GM23338 (cell line): ENCODE results near the gene SCN3B. TPM values are rescaled to one million over a fixed set of nuclear protein-coding genes. Genes with fewer than 3 reads are reported as not detected.
A peak's percentile ranks its signal among the peaks of the same experiment; 100 is the strongest.

ENCODE experiments used
- ATAC-seq: fragments of 200-7000 bp; cut with Tn5 transposase; 3 replicates; pipeline ENCODE4 v1.9.1; 2020
- DNase-seq: peaks from one replicate; pipeline ENCODE4 v3.0.0-alpha.2; 2015; ENCODE audit warnings: low spot score
- H2AFZ ChIP-seq: fragments of 200-600 bp; sonication (generic); 2 replicates; pipeline ENCODE4 v1.8.0; 2016; ENCODE audit warnings: antibody characterized with exemption, mild to moderate bottlenecking, moderate library complexity
- H3F3A ChIP-seq: fragments of 200-600 bp; sonication (generic); replicated peaks from 2 replicates; pipeline ENCODE4 v1.8.0; 2017; ENCODE audit warnings: antibody characterized with exemption, mixed run types, low read depth
- H3K27ac ChIP-seq: fragments of 200-600 bp; sonication (generic); 2 replicates; pipeline ENCODE4 v1.6.1; 2016; ENCODE audit warnings: low read depth
- H3K27me3 ChIP-seq: fragments of 200-600 bp; sonication (generic); 2 replicates; pipeline ENCODE4 v1.8.0; 2016; ENCODE audit warnings: mild to moderate bottlenecking, mixed run types, moderate library complexity; ENCODE audit not compliant: insufficient read depth
- H3K36me3 ChIP-seq: fragments of 200-600 bp; sonication (generic); 2 replicates; pipeline ENCODE4 v1.8.0; 2016; ENCODE audit warnings: mild to moderate bottlenecking; ENCODE audit not compliant: insufficient read depth
- H3K4me1 ChIP-seq: fragments of 200-600 bp; sonication (generic); 2 replicates; pipeline ENCODE4 v1.8.0; 2016; ENCODE audit warnings: mild to moderate bottlenecking, moderate library complexity; ENCODE audit not compliant: insufficient read depth
- H3K4me2 ChIP-seq: fragments of 200-600 bp; sonication (generic); 2 replicates; pipeline ENCODE4 v1.7.1; 2017; ENCODE audit warnings: mixed run types
- H3K4me3 ChIP-seq: fragments of 200-600 bp; sonication (generic); 2 replicates; pipeline ENCODE4 v1.6.1; 2016; ENCODE audit warnings: mixed run types
- H3K79me2 ChIP-seq: fragments of 200-600 bp; sonication (generic); replicated peaks from 2 replicates; pipeline ENCODE4 v1.8.0; 2017; ENCODE audit warnings: mild to moderate bottlenecking; ENCODE audit not compliant: insufficient read depth
- H3K9me2 ChIP-seq: fragments of 200-600 bp; sonication (generic); 2 replicates; pipeline ENCODE4 v1.8.0; 2017; ENCODE audit not compliant: insufficient read depth
- H4K20me1 ChIP-seq: fragments of 200-600 bp; sonication (generic); replicated peaks from 2 replicates; pipeline ENCODE4 v1.8.0; 2017; ENCODE audit warnings: mild to moderate bottlenecking; ENCODE audit not compliant: insufficient read depth
- H3K27ac Mint-ChIP-seq: 2 replicates; pipeline ENCODE4 v1.8.0; 2020; ENCODE audit warnings: inconsistent platforms, mild to moderate bottlenecking, moderate library complexity, mixed read lengths
- H3K27me3 Mint-ChIP-seq: 3 replicates; pipeline ENCODE4 v1.8.0; 2022; ENCODE audit warnings: low read depth, mild to moderate bottlenecking, moderate library complexity, mixed read lengths, inconsistent platforms; ENCODE audit not compliant: insufficient read depth, poor library complexity
- H3K36me3 Mint-ChIP-seq: 3 replicates; pipeline ENCODE4 v1.8.0; 2021; ENCODE audit warnings: low read depth, mild to moderate bottlenecking, inconsistent platforms, moderate library complexity, mixed read lengths
- H3K4me1 Mint-ChIP-seq: 3 replicates; pipeline ENCODE4 v1.8.0; 2020; ENCODE audit warnings: mild to moderate bottlenecking, inconsistent platforms, mixed read lengths
- H3K4me3 Mint-ChIP-seq: 3 replicates; pipeline ENCODE4 v1.8.0; 2021; ENCODE audit warnings: moderate library complexity, mild to moderate bottlenecking, inconsistent platforms, mixed read lengths
- H3K9me3 Mint-ChIP-seq: 3 replicates; pipeline ENCODE4 v1.8.0; 2020; ENCODE audit warnings: moderate library complexity, mild to moderate bottlenecking, inconsistent platforms, mixed read lengths
- CREB1 ChIP-seq: fragments of 250-450 bp; sonication (Bioruptor Pico); IDR thresholded peaks from 2 replicates; pipeline ENCODE4 v1.5.0; 2020; ENCODE audit warnings: low read depth, mild to moderate bottlenecking, moderate library complexity
- EZH2 ChIP-seq: fragments of 200-600 bp; sonication (generic); IDR thresholded peaks from one replicate; pipeline ENCODE4 v1.8.0; 2017; ENCODE audit warnings: antibody characterized with exemption, mild to moderate bottlenecking, low read depth; ENCODE audit not compliant: unreplicated experiment
- EZH2phosphoT487 ChIP-seq: fragments of 200-600 bp; sonication (generic); IDR thresholded peaks from one replicate; pipeline ENCODE4 v1.8.1; 2018; ENCODE audit warnings: antibody characterized with exemption; ENCODE audit not compliant: unreplicated experiment
- JUNB ChIP-seq: IDR thresholded peaks from one replicate; pipeline ENCODE4 v1.6.1; 2016; ENCODE audit warnings: antibody characterized with exemption; ENCODE audit not compliant: unreplicated experiment
- NANOG ChIP-seq: IDR thresholded peaks from 2 replicates; pipeline ENCODE4 v1.6.1; 2016; ENCODE audit warnings: antibody characterized with exemption, borderline replicate concordance
- POLR2AphosphoS5 ChIP-seq: IDR thresholded peaks from 2 replicates; pipeline ENCODE4 v1.6.1; 2016; ENCODE audit warnings: antibody characterized with exemption, low read depth
- STAT1 ChIP-seq: IDR thresholded peaks from one replicate; pipeline ENCODE4 v1.6.1; 2016; ENCODE audit warnings: antibody characterized with exemption; ENCODE audit not compliant: unreplicated experiment
- ZNF114 ChIP-seq: fragments of 250-450 bp; sonication (Bioruptor Pico); IDR thresholded peaks from 2 replicates; pipeline ENCODE4 v1.5.0; 2020; ENCODE audit warnings: mild to moderate bottlenecking, moderate library complexity
- ZNF331 ChIP-seq: fragments of 250-450 bp; sonication (Bioruptor Pico); IDR thresholded peaks from 2 replicates; pipeline ENCODE4 v1.5.0; 2020; ENCODE audit warnings: low read depth, mild to moderate bottlenecking, moderate library complexity
- polyA plus RNA-seq: library from polyadenylated mRNA; unstranded; fragments of >200 nt; fragmentation: Nextera tagmentation; extraction: Ambion mirVana; gene quantifications from 2 replicates; pipeline ENCODE4 v1.2.1, GENCODE V29; 2016
- total RNA-seq: library from RNA; depleted of rRNA; stranded (reverse); fragments of >200 nt; shearing (Covaris generic); gene quantifications from 2 replicates; pipeline ENCODE4 v1.2.3, GENCODE V29; 2014
- TF ChIP-seq, protein P1 (sequence below): IDR thresholded peaks from one replicate; pipeline ENCODE4 v1.6.1; 2018; ENCODE audit warnings: antibody characterized with exemption; ENCODE audit not compliant: unreplicated experiment
- TF ChIP-seq, protein P2 (sequence below): fragments of 250-450 bp; sonication (Bioruptor Pico); IDR thresholded peaks from 2 replicates; pipeline ENCODE4 v1.5.0; 2020; ENCODE audit warnings: mild to moderate bottlenecking, moderate library complexity
- TF ChIP-seq, protein P3 (sequence below), 2 experiments: fragments of 200-600 bp in 1 of 2; sonication (generic) in 1 of 2; conservative IDR thresholded peaks; 2 replicates each; pipeline versions ENCODE4 v1.5.1 to v1.6.1; 2016 to 2017; ENCODE audit warnings: antibody characterized with exemption in 2 of 2, low read depth in 2 of 2, mild to moderate bottlenecking in 2 of 2, moderate library complexity in 1 of 2
- TF ChIP-seq, protein P4 (sequence below): IDR thresholded peaks from 2 replicates; pipeline ENCODE4 v1.6.1; 2016; ENCODE audit warnings: antibody characterized with exemption

The SCN3B gene
- total and polyA plus RNA-seq, 2 experiments from 2014 or later = 0.74 to 1.7 TPM

DNA sequence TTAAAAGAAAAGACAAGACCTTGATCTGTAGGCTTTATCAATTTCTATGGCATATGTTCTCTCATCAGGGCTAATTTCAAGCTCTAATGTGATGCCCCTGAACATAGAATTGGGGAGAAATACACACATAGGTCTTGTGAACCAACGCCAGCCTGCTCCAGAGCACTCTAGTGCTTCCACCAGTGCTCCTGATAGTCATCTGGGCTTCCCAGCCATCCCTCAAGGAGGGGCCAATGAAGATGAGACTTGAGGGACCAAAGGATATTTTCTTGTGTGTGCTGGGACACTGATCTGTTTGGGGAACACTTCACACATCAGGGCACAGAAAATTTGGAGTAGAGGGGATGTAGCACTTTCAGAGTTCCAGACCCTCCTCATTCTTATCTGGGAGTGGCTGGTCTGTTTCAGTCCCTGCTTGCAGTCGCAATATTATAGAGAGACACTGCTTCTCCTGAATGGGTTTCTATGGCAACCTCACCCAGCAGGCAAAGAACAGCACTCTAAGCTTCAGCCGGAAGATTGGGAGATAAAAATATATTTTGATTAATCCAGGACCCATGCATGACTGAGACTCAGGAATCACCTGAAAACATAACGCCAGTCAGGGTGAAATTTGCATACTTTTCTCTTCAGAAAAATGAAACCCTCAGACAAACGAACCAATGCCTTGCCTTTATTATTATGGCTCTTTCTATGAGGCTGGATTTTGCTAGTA lies 28.4 kb upstream of the SCN3B start:
- Mint-ChIP-seq H3K4me1 (peaks cover 11% of the 10 kb centered on the region; the same call in 2 of the 3 replicates), H3K36me3 (no peaks in the 10 kb centered on the region), H3K9me3 (no peaks in the 10 kb centered on the region; the same call in 2 of the 3 replicates), H3K27ac (no peak overlapping the region), H3K27me3 (peaks cover 5% of the 10 kb centered on the region), H3K4me3 (no peak overlapping the region)
- Histone ChIP-seq H3K27me3 (no peaks in the 10 kb centered on the region), H4K20me1 (no peaks in the 10 kb centered on the region), H3K4me3 (no peak overlapping the region), H3K9me2 (peaks cover 4% of the 10 kb centered on the region; the same call in 1 of the 2 replicates), H2AFZ (0 out of 2 replicates have a peak overlapping the region, but pooled peaks have one; percentile 43), H3K4me1 (no peaks in the 10 kb centered on the region; the same call in 1 of the 2 replicates), H3F3A (no peaks in the 10 kb centered on the region), H3K4me2 (no peak overlapping the region), H3K36me3 (no peaks in the 10 kb centered on the region), H3K27ac (no peak overlapping the region), H3K79me2 (no peaks in the 10 kb centered on the region)
- DNase-seq (no peak), ATAC-seq (no peak)
- TF ChIP-seq, protein P1, sequence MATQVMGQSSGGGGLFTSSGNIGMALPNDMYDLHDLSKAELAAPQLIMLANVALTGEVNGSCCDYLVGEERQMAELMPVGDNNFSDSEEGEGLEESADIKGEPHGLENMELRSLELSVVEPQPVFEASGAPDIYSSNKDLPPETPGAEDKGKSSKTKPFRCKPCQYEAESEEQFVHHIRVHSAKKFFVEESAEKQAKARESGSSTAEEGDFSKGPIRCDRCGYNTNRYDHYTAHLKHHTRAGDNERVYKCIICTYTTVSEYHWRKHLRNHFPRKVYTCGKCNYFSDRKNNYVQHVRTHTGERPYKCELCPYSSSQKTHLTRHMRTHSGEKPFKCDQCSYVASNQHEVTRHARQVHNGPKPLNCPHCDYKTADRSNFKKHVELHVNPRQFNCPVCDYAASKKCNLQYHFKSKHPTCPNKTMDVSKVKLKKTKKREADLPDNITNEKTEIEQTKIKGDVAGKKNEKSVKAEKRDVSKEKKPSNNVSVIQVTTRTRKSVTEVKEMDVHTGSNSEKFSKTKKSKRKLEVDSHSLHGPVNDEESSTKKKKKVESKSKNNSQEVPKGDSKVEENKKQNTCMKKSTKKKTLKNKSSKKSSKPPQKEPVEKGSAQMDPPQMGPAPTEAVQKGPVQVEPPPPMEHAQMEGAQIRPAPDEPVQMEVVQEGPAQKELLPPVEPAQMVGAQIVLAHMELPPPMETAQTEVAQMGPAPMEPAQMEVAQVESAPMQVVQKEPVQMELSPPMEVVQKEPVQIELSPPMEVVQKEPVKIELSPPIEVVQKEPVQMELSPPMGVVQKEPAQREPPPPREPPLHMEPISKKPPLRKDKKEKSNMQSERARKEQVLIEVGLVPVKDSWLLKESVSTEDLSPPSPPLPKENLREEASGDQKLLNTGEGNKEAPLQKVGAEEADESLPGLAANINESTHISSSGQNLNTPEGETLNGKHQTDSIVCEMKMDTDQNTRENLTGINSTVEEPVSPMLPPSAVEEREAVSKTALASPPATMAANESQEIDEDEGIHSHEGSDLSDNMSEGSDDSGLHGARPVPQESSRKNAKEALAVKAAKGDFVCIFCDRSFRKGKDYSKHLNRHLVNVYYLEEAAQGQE = no peak
- TF ChIP-seq CREB1 (CRISPR knock-in tag) (no peak), JUNB (no peak), ZNF114 (no peak), NANOG (no peak), POLR2AphosphoS5 (no peak), ZNF331 (CRISPR knock-in tag) (no peak), STAT1 (no peak), EZH2 (no peak), EZH2phosphoT487 (no peak)
- TF ChIP-seq, protein P2, sequence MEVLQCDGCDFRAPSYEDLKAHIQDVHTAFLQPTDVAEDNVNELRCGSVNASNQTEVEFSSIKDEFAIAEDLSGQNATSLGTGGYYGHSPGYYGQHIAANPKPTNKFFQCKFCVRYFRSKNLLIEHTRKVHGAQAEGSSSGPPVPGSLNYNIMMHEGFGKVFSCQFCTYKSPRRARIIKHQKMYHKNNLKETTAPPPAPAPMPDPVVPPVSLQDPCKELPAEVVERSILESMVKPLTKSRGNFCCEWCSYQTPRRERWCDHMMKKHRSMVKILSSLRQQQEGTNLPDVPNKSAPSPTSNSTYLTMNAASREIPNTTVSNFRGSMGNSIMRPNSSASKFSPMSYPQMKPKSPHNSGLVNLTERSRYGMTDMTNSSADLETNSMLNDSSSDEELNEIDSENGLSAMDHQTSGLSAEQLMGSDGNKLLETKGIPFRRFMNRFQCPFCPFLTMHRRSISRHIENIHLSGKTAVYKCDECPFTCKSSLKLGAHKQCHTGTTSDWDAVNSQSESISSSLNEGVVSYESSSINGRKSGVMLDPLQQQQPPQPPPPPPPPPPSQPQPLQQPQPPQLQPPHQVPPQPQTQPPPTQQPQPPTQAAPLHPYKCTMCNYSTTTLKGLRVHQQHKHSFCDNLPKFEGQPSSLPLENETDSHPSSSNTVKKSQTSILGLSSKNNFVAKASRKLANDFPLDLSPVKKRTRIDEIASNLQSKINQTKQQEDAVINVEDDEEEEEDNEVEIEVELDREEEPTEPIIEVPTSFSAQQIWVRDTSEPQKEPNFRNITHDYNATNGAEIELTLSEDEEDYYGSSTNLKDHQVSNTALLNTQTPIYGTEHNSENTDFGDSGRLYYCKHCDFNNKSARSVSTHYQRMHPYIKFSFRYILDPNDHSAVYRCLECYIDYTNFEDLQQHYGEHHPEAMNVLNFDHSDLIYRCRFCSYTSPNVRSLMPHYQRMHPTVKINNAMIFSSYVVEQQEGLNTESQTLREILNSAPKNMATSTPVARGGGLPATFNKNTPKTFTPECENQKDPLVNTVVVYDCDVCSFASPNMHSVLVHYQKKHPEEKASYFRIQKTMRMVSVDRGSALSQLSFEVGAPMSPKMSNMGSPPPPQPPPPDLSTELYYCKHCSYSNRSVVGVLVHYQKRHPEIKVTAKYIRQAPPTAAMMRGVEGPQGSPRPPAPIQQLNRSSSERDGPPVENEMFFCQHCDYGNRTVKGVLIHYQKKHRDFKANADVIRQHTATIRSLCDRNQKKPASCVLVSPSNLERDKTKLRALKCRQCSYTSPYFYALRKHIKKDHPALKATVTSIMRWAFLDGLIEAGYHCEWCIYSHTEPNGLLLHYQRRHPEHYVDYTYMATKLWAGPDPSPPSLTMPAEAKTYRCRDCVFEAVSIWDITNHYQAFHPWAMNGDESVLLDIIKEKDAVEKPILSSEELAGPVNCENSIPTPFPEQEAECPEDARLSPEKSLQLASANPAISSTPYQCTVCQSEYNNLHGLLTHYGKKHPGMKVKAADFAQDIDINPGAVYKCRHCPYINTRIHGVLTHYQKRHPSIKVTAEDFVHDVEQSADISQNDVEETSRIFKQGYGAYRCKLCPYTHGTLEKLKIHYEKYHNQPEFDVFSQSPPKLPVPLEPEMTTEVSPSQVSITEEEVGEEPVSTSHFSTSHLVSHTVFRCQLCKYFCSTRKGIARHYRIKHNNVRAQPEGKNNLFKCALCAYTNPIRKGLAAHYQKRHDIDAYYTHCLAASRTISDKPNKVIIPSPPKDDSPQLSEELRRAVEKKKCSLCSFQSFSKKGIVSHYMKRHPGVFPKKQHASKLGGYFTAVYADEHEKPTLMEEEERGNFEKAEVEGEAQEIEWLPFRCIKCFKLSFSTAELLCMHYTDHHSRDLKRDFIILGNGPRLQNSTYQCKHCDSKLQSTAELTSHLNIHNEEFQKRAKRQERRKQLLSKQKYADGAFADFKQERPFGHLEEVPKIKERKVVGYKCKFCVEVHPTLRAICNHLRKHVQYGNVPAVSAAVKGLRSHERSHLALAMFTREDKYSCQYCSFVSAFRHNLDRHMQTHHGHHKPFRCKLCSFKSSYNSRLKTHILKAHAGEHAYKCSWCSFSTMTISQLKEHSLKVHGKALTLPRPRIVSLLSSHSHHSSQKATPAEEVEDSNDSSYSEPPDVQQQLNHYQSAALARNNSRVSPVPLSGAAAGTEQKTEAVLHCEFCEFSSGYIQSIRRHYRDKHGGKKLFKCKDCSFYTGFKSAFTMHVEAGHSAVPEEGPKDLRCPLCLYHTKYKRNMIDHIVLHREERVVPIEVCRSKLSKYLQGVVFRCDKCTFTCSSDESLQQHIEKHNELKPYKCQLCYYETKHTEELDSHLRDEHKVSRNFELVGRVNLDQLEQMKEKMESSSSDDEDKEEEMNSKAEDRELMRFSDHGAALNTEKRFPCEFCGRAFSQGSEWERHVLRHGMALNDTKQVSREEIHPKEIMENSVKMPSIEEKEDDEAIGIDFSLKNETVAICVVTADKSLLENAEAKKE (CRISPR knock-in tag) = no peak
- TF ChIP-seq, protein P3, sequence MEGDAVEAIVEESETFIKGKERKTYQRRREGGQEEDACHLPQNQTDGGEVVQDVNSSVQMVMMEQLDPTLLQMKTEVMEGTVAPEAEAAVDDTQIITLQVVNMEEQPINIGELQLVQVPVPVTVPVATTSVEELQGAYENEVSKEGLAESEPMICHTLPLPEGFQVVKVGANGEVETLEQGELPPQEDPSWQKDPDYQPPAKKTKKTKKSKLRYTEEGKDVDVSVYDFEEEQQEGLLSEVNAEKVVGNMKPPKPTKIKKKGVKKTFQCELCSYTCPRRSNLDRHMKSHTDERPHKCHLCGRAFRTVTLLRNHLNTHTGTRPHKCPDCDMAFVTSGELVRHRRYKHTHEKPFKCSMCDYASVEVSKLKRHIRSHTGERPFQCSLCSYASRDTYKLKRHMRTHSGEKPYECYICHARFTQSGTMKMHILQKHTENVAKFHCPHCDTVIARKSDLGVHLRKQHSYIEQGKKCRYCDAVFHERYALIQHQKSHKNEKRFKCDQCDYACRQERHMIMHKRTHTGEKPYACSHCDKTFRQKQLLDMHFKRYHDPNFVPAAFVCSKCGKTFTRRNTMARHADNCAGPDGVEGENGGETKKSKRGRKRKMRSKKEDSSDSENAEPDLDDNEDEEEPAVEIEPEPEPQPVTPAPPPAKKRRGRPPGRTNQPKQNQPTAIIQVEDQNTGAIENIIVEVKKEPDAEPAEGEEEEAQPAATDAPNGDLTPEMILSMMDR (conservative IDR thresholded peaks at IDR 0.05; ENCODE audit: low read depth in 2 of 2) = no peak
- TF ChIP-seq, protein P4, sequence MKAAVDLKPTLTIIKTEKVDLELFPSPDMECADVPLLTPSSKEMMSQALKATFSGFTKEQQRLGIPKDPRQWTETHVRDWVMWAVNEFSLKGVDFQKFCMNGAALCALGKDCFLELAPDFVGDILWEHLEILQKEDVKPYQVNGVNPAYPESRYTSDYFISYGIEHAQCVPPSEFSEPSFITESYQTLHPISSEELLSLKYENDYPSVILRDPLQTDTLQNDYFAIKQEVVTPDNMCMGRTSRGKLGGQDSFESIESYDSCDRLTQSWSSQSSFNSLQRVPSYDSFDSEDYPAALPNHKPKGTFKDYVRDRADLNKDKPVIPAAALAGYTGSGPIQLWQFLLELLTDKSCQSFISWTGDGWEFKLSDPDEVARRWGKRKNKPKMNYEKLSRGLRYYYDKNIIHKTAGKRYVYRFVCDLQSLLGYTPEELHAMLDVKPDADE = no peak
